H9 (cell line): ENCODE data around the gene DAPK1. TPM values are rescaled to one million over a fixed set of nuclear protein-coding genes. Genes with fewer than 3 reads are reported as not detected.

Source experiments
- DNase-seq: peaks from one replicate; pipeline ENCODE4 v3.0.0-alpha.2; 2017
- H2AFZ ChIP-seq: one replicate; pipeline ENCODE4 v1.6.1; 2013; ENCODE audit warnings: mild to moderate bottlenecking, low read length, control low read depth, moderate library complexity
- H2AK5ac ChIP-seq: 2 replicates; pipeline ENCODE4 v1.6.1; 2013; ENCODE audit warnings: low read length, control low read depth, mixed read lengths; ENCODE audit not compliant: insufficient read length
- H2BK120ac ChIP-seq: one replicate; pipeline ENCODE4 v1.6.1; 2013; ENCODE audit warnings: low read depth, mild to moderate bottlenecking, low read length, control low read depth, inconsistent platforms; ENCODE audit not compliant: poor library complexity, severe bottlenecking
- H2BK12ac ChIP-seq: 2 replicates; pipeline ENCODE4 v1.6.1; 2013; ENCODE audit warnings: low read length, control low read depth, mixed read lengths, low read depth; ENCODE audit not compliant: insufficient read length
- H2BK15ac ChIP-seq: 2 replicates; pipeline ENCODE4 v1.6.1; 2013; ENCODE audit warnings: low read depth, low read length, control low read depth
- H2BK20ac ChIP-seq: one replicate; pipeline ENCODE4 v1.6.1; 2013; ENCODE audit warnings: low read depth, mild to moderate bottlenecking, low read length, control low read depth, inconsistent platforms; ENCODE audit not compliant: poor library complexity, severe bottlenecking
- H2BK5ac ChIP-seq: 2 replicates; pipeline ENCODE4 v1.6.1; 2013; ENCODE audit warnings: low read length, control low read depth, mixed read lengths; ENCODE audit not compliant: insufficient read length
- H3K14ac ChIP-seq: 2 replicates; pipeline ENCODE4 v1.6.1; 2013; ENCODE audit warnings: low read length, control low read depth; ENCODE audit not compliant: insufficient read depth
- H3K18ac ChIP-seq: 2 replicates; pipeline ENCODE4 v1.6.1; 2013; ENCODE audit warnings: low read depth, mild to moderate bottlenecking, mixed read lengths, low read length, control low read depth; ENCODE audit not compliant: insufficient read length
- H3K23ac ChIP-seq: 2 replicates; pipeline ENCODE4 v1.6.1; 2013; ENCODE audit warnings: low read length, control low read depth, mixed read lengths, low read depth; ENCODE audit not compliant: insufficient read length
- H3K23me2 ChIP-seq: 2 replicates; pipeline ENCODE4 v1.6.1; 2013; ENCODE audit warnings: low read depth, mild to moderate bottlenecking, mixed read lengths, low read length, control low read depth; ENCODE audit not compliant: insufficient read length, poor library complexity, severe bottlenecking
- H3K27ac ChIP-seq: 2 replicates; pipeline ENCODE4 v1.5.1; 2013; ENCODE audit warnings: low read length, control low read depth, mixed read lengths, low read depth; ENCODE audit not compliant: insufficient read length
- H3K27me3 ChIP-seq: 2 replicates; pipeline ENCODE4 v1.6.1; 2013; ENCODE audit warnings: low read length, control low read depth, inconsistent platforms; ENCODE audit not compliant: insufficient read depth
- H3K4ac ChIP-seq: 2 replicates; pipeline ENCODE4 v1.6.1; 2013; ENCODE audit warnings: low read depth, mild to moderate bottlenecking, control low read depth, inconsistent platforms, low read length, moderate library complexity
- H3K4me1 ChIP-seq: 2 replicates; pipeline ENCODE4 v1.6.1; 2013; ENCODE audit warnings: low read length, control low read depth, inconsistent platforms; ENCODE audit not compliant: insufficient read depth
- H3K4me2 ChIP-seq: 2 replicates; pipeline ENCODE4 v1.6.1; 2013; ENCODE audit warnings: low read length, control low read depth, mixed read lengths; ENCODE audit not compliant: insufficient read length, insufficient read depth
- H3K56ac ChIP-seq: 2 replicates; pipeline ENCODE4 v1.6.1; 2013; ENCODE audit warnings: low read depth, mild to moderate bottlenecking, mixed read lengths, low read length, control low read depth; ENCODE audit not compliant: insufficient read length
- H3K79me1 ChIP-seq: 2 replicates; pipeline ENCODE4 v1.6.1; 2013; ENCODE audit warnings: low read depth, mild to moderate bottlenecking, moderate library complexity, low read length, control low read depth, inconsistent platforms; ENCODE audit not compliant: insufficient read depth, poor library complexity, severe bottlenecking
- H3K79me2 ChIP-seq: 2 replicates; pipeline ENCODE4 v1.6.1; 2013; ENCODE audit warnings: low read length, control low read depth, inconsistent platforms; ENCODE audit not compliant: insufficient read depth
- H3K9ac ChIP-seq: 2 replicates; pipeline ENCODE4 v1.6.1; 2013; ENCODE audit warnings: low read length, control low read depth, mixed read lengths; ENCODE audit not compliant: insufficient read length; ENCODE audit errors: extremely low read depth
- H3K9me3 ChIP-seq: one replicate; pipeline ENCODE4 v1.6.1; 2013; ENCODE audit warnings: low read depth, low read length, inconsistent platforms; ENCODE audit not compliant: control insufficient read depth
- H3T11ph ChIP-seq: one replicate; pipeline ENCODE4 v1.6.1; 2013; ENCODE audit warnings: mild to moderate bottlenecking, low read length, control low read depth, inconsistent platforms
- H4K20me1 ChIP-seq: one replicate; pipeline ENCODE4 v1.6.1; 2013; ENCODE audit not compliant: control insufficient read depth, insufficient read length, insufficient read depth
- H4K5ac ChIP-seq: 2 replicates; pipeline ENCODE4 v1.6.1; 2013; ENCODE audit warnings: low read depth, mild to moderate bottlenecking, mixed read lengths, low read length, control low read depth; ENCODE audit not compliant: insufficient read length
- H4K8ac ChIP-seq: replicated peaks from 2 replicates; pipeline ENCODE4 v1.6.1; 2013; ENCODE audit warnings: low read length, control low read depth, mixed read lengths, low read depth; ENCODE audit not compliant: insufficient read length
- H4K91ac ChIP-seq: 2 replicates; pipeline ENCODE4 v1.6.1; 2013; ENCODE audit warnings: low read depth, mild to moderate bottlenecking, moderate library complexity, mixed read lengths, low read length, control low read depth; ENCODE audit not compliant: insufficient read length
- H3K27ac Mint-ChIP-seq, 3 experiments: 2 replicates in 2 of 3; 3 replicates in 1 of 3; pipeline ENCODE4 v1.8.0; 2020 to 2021; ENCODE audit warnings: mixed read lengths in 3 of 3, mild to moderate bottlenecking in 1 of 3, moderate library complexity in 1 of 3
- H3K27me3 Mint-ChIP-seq: 2 replicates; pipeline ENCODE4 v1.8.0; 2021; ENCODE audit warnings: low read depth, mild to moderate bottlenecking, moderate library complexity, mixed read lengths
- H3K36me3 Mint-ChIP-seq, 3 experiments: 2 replicates in 2 of 3; 3 replicates in 1 of 3; pipeline ENCODE4 v1.8.0; 2020 to 2021; ENCODE audit warnings: low read depth in 3 of 3, mixed read lengths in 3 of 3; ENCODE audit not compliant: insufficient read depth in 1 of 3
- H3K4me1 Mint-ChIP-seq, 2 experiments: 2 replicates each; pipeline ENCODE4 v1.8.0; 2020; ENCODE audit warnings: mixed read lengths in 2 of 2
- H3K4me3 Mint-ChIP-seq, 2 experiments: 2 replicates in 1 of 2; 3 replicates in 1 of 2; pipeline ENCODE4 v1.8.0; 2020 to 2021; ENCODE audit warnings: mild to moderate bottlenecking in 2 of 2, mixed read lengths in 2 of 2, moderate library complexity in 1 of 2
- H3K9me3 Mint-ChIP-seq, 2 experiments: 2 replicates in 1 of 2; 3 replicates in 1 of 2; pipeline ENCODE4 v1.8.0; 2020; ENCODE audit warnings: mild to moderate bottlenecking in 2 of 2, mixed read lengths in 2 of 2, moderate library complexity in 1 of 2
- CTCF ChIP-seq: fragments of 200-600 bp; sonication (generic); conservative IDR thresholded peaks from 3 replicates; pipeline ENCODE4 v1.8.0; 2021; ENCODE audit warnings: antibody characterized with exemption, mild to moderate bottlenecking
- WGBS: extraction: QIAGEN DNeasy Blood & Tissue Kit; methylation state at CpG from one replicate; pipeline ENCODE4 v1.1.7; 2013; ENCODE audit warnings: missing lambda C conversion rate, low lambda C conversion rate, mixed read lengths; ENCODE audit not compliant: insufficient read length; ENCODE audit errors: extremely low coverage; 5-methylcytosine and 5-hydroxymethylcytosine counted together
- total RNA-seq: library from RNA; stranded (reverse); gene quantifications from 2 replicates; pipeline ENCODE4 v1.2.1, GENCODE V29; 2021

The DAPK1 gene
- total RNA-seq, 1 experiment from 2014 or later: 79.4 TPM

- no peak overlapping the region for H3K4me2 ChIP-seq
- no peak overlapping the region for H3T11ph ChIP-seq
- Mint-ChIP-seq H3K4me3 (no peak overlapping the region), H3K36me3 (peaks cover 62 to 68% (median 63%) of the 10 kb centered on the region in 3 experiments), H3K27me3 (no peaks in the 10 kb centered on the region), H3K4me1 (peaks cover 53 to 57% of the 10 kb centered on the region in 2 experiments), H3K27ac (peak overlapping the region in 1 of 3 experiments; percentile 60; a peak in 2 of 7 replicates), H3K9me3 (no peaks in the 10 kb centered on the region; a peak in 1 of 5 replicates)
- H3K14ac ChIP-seq: no peak overlapping the region
- H4K8ac ChIP-seq: no peak overlapping the region
- no peak overlapping the region for H4K91ac ChIP-seq
- H3K9me3 ChIP-seq: no peaks in the 10 kb centered on the region
- H3K4me1 ChIP-seq: peaks cover under 1% of the 10 kb centered on the region; the same call in 1 of the 2 replicates
- H3K23ac ChIP-seq: no peak overlapping the region
- H2BK5ac ChIP-seq: no peak overlapping the region
- no peak overlapping the region for H3K18ac ChIP-seq
- H2BK15ac ChIP-seq: no peak overlapping the region
- H3K27ac ChIP-seq: no peak overlapping the region
- no peak overlapping the region for H3K9ac ChIP-seq
- H3K4ac ChIP-seq: no peak overlapping the region
- no peak for TF ChIP-seq CTCF
- no peak overlapping the region for H2AFZ ChIP-seq
- no peak overlapping the region for H3K56ac ChIP-seq
- DNase-seq: no peak
- H2BK20ac ChIP-seq: no peak overlapping the region
- H3K23me2 ChIP-seq: no peaks in the 10 kb centered on the region
- H2BK12ac ChIP-seq: no peak overlapping the region
- no peaks in the 10 kb centered on the region for H4K20me1 ChIP-seq
- no peak overlapping the region for H2BK120ac ChIP-seq
- no peak overlapping the region for H2AK5ac ChIP-seq
- no peak overlapping the region for H4K5ac ChIP-seq
- WGBS: no CpG with 5 or more reads among the region's 7 CpGs
- peaks cover 3% of the 10 kb centered on the region; the same call in 1 of the 2 replicates for H3K79me2 ChIP-seq
- no peaks in the 10 kb centered on the region for H3K79me1 ChIP-seq
- no peaks in the 10 kb centered on the region for H3K27me3 ChIP-seq
These were observed 116.7 kb downstream of the DAPK1 start for GRCh38 chr9:87614397-87614796.
